ENCODE data around the gene MAPK11.

Gene MAPK11

DNA sequence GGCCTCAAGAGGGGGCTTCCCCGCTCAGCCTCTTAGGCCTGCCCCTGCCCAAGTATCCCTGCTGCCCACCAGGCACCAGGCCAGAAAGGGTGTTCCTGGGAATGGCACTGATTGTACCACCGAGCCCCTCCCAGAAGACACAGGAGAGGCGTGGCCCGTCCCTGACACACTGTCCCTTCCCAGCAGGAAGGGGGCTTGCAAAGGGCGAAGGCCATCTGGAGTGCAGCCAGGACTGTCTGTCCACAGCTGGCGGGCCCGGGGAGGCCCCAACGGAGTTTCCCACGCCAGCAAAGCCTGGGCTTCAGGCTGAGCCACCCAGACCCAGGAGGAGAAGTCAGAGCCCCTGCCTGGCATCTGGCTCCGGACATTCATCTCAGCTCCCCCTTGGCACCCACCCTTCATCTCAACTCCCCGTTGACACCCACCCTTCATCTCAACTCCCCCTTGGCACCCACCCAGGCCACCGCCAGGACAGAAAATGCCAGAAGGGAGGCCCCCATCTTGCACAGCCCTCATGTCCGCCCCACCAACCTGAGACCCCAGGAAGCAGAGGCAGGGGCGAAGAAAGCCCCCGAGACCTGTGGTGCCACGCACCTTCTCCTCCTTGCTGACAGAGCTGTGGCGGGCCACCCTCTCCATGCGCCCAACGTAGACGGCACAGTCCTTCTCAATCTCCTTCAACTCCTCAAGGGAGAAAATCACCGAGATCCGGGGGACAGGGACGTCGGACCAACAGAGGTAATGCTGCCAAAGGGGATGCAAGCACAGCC is 44.8 kb downstream of the MAPK11 start:
- H3K27ac ChIP-seq, result no peak overlapping the region
- no peak for DNase-seq (ENCODE audit: low spot score)
- no peak overlapping the region for H3K4me3 ChIP-seq
- TF ChIP-seq, protein P1, sequence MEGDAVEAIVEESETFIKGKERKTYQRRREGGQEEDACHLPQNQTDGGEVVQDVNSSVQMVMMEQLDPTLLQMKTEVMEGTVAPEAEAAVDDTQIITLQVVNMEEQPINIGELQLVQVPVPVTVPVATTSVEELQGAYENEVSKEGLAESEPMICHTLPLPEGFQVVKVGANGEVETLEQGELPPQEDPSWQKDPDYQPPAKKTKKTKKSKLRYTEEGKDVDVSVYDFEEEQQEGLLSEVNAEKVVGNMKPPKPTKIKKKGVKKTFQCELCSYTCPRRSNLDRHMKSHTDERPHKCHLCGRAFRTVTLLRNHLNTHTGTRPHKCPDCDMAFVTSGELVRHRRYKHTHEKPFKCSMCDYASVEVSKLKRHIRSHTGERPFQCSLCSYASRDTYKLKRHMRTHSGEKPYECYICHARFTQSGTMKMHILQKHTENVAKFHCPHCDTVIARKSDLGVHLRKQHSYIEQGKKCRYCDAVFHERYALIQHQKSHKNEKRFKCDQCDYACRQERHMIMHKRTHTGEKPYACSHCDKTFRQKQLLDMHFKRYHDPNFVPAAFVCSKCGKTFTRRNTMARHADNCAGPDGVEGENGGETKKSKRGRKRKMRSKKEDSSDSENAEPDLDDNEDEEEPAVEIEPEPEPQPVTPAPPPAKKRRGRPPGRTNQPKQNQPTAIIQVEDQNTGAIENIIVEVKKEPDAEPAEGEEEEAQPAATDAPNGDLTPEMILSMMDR (IDR thresholded peaks at IDR 0.05), result no peak

DNA sequence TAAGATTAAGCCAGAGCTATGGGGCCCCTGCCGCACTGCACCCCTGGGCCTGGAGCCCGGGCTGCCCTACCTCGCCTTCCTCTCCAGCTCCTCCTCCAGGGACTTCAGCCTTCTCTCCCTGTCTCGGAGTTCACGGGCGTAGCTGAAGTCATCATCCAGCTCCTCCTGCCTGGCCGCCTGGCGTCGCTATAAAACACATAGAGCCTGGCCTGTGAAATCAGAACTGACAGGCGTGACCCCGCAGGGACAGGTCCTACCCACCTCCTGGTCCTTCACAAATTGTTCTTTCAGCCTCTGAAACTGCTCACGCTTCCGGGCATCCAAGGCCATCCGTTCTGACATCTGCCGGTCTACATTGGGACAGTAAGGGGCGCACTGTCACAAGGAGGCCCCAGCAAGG is 46.1 kb downstream of the MAPK11 start:
- no peak overlapping the region for H3K27ac ChIP-seq
- no peak overlapping the region for H3K4me3 ChIP-seq
- TF ChIP-seq, protein P1 (IDR thresholded peaks at IDR 0.05), result no peak
- no peak for DNase-seq (ENCODE audit: low spot score)

GRCh38 chr22:50222508-50222907 is 47.7 kb downstream of the MAPK11 start:
- H3K4me3 ChIP-seq, result no peak overlapping the region
- TF ChIP-seq, protein P1 (IDR thresholded peaks at IDR 0.05), result no peak
- no peak for DNase-seq (ENCODE audit: low spot score)
- no peak overlapping the region for H3K27ac ChIP-seq

DNA sequence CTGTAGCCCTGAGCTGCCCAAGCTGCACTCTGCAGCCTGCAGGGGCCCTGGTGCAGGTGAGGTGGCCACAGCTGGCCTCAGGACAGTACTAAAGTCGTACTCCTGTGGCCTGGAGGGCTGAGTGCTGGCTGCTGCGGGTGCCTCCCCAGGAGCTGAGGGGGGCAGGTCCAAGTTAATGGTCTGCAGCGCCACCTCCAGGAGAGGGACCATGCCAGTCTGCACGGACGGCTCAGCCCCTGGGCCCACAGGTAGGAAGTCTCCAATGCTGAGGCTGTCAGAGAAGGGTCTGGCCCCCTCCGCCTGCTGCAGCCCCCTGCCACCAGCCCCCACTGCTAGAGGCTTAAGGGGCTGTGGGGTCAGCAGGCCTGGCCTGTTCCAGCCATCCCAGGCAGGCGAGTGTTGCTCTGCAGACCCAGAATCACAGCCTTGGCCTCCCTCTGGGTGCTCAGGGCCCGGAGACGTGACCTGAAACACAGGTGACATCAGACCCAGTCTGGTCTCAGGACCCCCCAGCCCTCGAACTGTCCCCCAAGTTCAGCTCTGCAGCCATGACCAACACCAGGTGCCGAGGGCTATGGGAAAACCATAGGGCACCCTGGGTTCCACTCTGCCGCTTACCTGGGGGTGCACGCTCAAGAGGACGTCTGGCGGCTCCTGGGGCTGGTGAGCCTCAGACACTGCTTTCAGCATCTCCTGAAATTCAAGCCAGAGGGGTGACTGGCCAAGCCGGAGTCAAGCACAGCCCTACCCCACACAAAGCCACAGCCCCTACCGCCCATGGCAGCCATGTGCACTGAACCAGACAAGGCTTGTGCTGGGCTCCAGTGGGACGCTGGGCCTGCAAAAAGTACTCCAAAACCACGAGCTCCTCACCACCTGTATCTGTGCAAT is 48.5 kb downstream of the MAPK11 start:
- TF ChIP-seq, protein P1 (IDR thresholded peaks at IDR 0.05), result no peak
- no peak for DNase-seq (ENCODE audit: low spot score)
- Histone ChIP-seq H3K27ac (no peak overlapping the region), H3K4me3 (no peak overlapping the region)

DNA sequence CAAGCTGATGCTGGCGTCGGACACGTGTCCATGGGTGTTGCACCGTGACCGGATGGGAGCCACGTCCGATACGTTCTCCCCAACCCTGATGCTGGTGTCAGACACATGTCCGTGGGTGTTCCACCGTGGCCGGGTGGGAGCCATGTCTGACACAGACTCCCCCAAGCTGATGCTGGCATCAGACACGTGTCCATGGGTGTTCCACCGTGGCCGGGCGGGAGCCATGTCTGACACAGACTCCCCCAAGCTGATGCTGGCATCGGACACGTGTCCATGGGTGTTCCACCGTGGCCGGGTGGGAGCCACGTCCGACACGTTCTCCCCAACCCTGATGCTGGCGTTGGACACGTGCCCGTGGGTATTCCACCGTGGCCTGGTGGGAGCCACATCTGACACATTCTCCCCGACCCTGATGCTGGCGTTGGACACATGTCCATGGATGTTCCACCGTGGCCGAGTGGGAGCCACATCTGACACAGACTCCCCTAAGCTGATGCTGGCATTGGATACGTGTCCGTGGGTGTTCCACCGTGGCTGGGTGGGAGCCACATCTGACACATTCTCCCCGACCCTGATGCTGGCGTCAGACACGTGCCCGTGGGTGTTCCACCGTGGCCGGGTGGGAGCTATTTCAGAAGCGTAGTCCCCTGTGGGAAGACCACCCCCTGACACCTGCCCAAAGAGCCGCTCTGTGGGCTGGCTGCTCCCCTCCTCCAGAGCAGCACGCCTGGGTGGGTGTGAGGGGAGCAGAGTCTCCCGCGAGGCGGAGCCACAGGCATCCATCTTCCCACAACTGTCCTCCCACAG is 49.4 kb downstream of the MAPK11 start:
- Histone ChIP-seq H3K27ac (no peak overlapping the region), H3K4me3 (no peak overlapping the region)
- TF ChIP-seq, protein P1 (IDR thresholded peaks at IDR 0.05), result no peak
- no peak for DNase-seq (ENCODE audit: low spot score)

DNA sequence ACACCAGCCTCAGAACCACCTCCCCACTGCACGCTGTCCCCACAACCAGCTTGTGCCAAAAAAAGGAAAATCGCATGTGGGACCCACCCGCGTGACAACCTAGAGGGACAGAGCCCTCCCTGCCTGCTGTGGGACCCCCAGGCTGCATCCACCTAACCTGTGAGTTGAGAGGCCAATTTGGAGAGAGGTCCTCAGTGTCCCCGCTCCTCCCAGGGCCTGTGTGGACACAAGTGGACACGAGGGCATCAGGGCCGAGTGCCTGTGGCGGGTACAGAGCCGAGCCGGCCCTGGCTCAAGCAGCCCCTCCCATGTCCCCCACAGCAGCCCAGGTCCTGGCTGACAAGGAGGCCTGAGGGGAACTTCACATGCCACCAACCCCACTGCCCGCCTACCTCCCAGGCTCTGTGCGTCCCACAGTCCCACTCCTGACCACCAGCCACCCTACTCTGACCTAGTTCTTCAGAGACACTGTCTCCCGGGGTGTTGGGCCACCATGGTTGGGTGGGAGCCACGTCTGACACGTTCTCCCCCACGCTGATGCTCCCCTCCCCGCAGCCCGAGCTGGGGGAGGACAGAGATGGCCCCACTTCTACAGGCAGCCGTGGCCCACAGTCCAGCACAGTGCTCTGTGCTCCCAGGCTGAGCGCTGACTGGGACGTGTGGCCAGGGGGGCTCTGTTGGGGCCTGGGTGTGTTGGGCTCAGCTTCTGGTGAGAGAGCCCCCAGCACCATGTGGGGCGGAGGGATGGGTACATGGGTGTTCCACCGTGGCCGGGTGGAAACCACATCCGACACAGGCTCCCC is 50.2 kb downstream of the MAPK11 start:
- no peak for DNase-seq (ENCODE audit: low spot score)
- Histone ChIP-seq H3K27ac (no peak overlapping the region), H3K4me3 (no peak overlapping the region)
- TF ChIP-seq, protein P1 (IDR thresholded peaks at IDR 0.05), result no peak
